ENCODE measurements around the gene SIRT7.

GRCh38 chr17:81901167-81902022 is 16.6 kb downstream of the SIRT7 start:
- TF ChIP-seq CTCF (conservative IDR thresholded peaks at IDR 0.05): no peak
- TF ChIP-seq EZH2 (IDR thresholded peaks at IDR 0.05; ENCODE audit: low read depth): no peak
